Motor neuron (in vitro differentiated cells): ENCODE measurements around the gene WNT6. TPM values are rescaled to one million over a fixed set of nuclear protein-coding genes. Genes with fewer than 3 reads are reported as not detected.

Experiments
- ATAC-seq, 8 experiments: fragments of 200-7000 bp; cut with Tn5 transposase; replicated peaks in 6 of 8; 2 replicates each; pipeline ENCODE4 v1.8.0; 2021; ENCODE audit warnings: mild to moderate bottlenecking in 8 of 8, moderate library complexity in 8 of 8
- H3K27ac ChIP-seq, 2 donors: fragments of 250-450 bp; sonication (Bioruptor Pico); 2 replicates each; pipeline ENCODE4 v1.9.0; 2021; ENCODE audit warnings: antibody characterized with exemption in 2 of 2, mild to moderate bottlenecking in 2 of 2, moderate library complexity in 1 of 2
- H3K4me1 ChIP-seq, 2 donors: fragments of 250-450 bp; sonication (Bioruptor Pico); replicated peaks in 1 of 2; 2 replicates each; pipeline ENCODE4 v1.6.1; 2021; ENCODE audit warnings: antibody characterized with exemption in 2 of 2, mild to moderate bottlenecking in 2 of 2, moderate library complexity in 1 of 2
- H3K4me3 ChIP-seq, 5 donors: fragments of 250-450 bp; sonication (Bioruptor Pico); 2 replicates each; pipeline ENCODE4 v1.9.0; 2021; ENCODE audit warnings: antibody characterized with exemption in 5 of 5, mild to moderate bottlenecking in 5 of 5, moderate library complexity in 4 of 5
- WGBS, 10 experiments: fragments of 450-650 bp; shearing (Covaris generic); methylation state at CpG; one replicate each; pipeline ENCODE4 v1.0.0; 2022; 5-methylcytosine and 5-hydroxymethylcytosine counted together
- in situ Hi-C, 9 experiments: fragments of 400-800 bp; cut with MboI; loops; one replicate each; pipeline ENCODE4 v1.15.0; 2021; ENCODE audit warnings: low sequenced_read_pairs in 9 of 9, low pct_unique_long_range_greater_than_20kb in 2 of 9; ENCODE audit not compliant: unreplicated experiment in 9 of 9
- total RNA-seq, 8 experiments: library from RNA; unstranded; fragments of 300-600 nt; gene quantifications; 2 replicates each; pipeline versions ENCODE4 v1.2.3 to v1.2.4, GENCODE V29; 2022

WNT6 gene
- total RNA-seq, 8 experiments from 2014 or later, result 0.14 to 0.93 (median 0.24) TPM; not detected in 5

- Histone ChIP-seq H3K4me3 (no peak overlapping the region), H3K4me1 (no peaks in the 10 kb centered on the region), H3K27ac (no peak overlapping the region)
- WGBS, 10 experiments, result 49 to 100% (median 77%) methylated on average over 1 to 5 of the region's 9 CpGs; no CpG with 5 or more reads in 2 of the 10 experiments
- in situ Hi-C loops, result no loop called here
- ATAC-seq, result no peak
Observed at GRCh38 chr2:218821605-218822211, 37.9 kb upstream of the WNT6 start.

- in situ Hi-C loops, result no loop called here
Observed at GRCh38 chr2:218822622-218823021, 37.0 kb upstream of the WNT6 start.

DNA sequence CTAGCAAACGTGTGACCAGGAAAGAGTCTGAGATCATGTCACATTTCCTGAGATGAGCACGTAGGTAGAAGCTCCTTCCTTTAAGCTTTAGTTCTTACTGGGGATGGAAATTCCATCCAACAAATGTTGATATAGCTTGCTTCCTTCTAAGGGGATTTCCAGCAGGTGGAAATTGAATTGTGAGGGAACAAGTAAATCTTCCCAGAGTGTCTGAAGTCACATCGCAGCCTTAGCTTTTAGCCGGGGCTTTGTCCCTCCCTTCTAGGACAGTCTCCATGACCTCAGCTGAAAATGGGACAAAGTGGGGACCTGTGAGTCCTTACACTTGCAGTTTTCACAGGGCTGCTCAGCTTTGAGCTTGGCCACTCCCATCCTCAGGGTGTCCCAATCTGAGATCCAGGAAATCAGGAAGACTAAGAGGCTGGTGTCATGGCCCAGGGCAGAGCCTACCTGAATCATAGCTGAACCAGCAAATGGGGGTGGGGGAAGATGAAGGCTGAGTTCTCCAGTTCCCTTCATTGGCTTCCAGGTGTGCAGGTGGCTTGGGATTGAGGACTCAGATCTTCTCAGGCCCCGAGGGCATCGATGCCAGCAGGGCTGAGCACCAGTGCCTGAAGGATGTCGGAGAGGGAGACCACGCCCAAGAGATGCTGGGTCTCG is 36.3 kb upstream of the WNT6 start:
- Histone ChIP-seq H3K4me1 (no peaks in the 10 kb centered on the region), H3K4me3 (no peak overlapping the region), H3K27ac (no peak overlapping the region)
- ATAC-seq, result no peak
- in situ Hi-C loops, result no loop called here
- 53 to 100% (median 80%) methylated on average over 1 to 8 of the region's 9 CpGs; no CpG with 5 or more reads in 1 of the 10 experiments for WGBS, 10 experiments

More at GRCh38 chr2:218822622-218823021, 37.0 kb upstream of the WNT6 start:
- ATAC-seq, result no peak
- Histone ChIP-seq H3K27ac (no peak overlapping the region), H3K4me3 (no peak overlapping the region), H3K4me1 (no peaks in the 10 kb centered on the region)
- WGBS, 10 experiments, result 17 to 69% (median 46%) methylated on average over 1 to 7 of the region's 7 CpGs; no CpG with 5 or more reads in 4 of the 10 experiments

- Histone ChIP-seq H3K27ac (no peak overlapping the region), H3K4me3 (no peak overlapping the region), H3K4me1 (no peaks in the 10 kb centered on the region)
- no peak for ATAC-seq
- in situ Hi-C loops, result no loop called here
- 60 to 100% (median 85%) methylated on average over 1 to 3 of the region's 7 CpGs; no CpG with 5 or more reads in 6 of the 10 experiments for WGBS, 10 experiments
Observed at GRCh38 chr2:218824004-218824403, 35.6 kb upstream of the WNT6 start.

DNA sequence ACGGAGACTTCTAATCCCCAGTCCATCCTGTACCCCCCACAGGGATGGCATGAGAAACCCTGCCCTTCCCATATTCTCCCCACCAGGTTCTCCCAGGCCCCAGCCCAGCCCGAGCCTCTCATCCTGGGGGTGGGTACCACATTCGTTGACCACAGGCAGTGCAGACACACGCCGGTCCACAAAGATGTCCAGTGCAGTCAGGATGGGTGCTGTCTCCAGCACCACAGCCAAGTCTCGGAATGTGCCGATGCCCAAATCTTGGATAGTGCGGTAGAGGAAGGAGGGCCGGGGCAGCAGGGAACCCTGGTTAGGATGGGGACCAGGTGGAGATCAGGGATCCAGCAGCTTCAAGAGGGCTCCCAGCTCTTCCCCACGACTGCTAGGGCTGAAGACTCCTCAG is 32.8 kb upstream of the WNT6 start:
- Histone ChIP-seq H3K4me1 (no peaks in the 10 kb centered on the region), H3K27ac (no peak overlapping the region), H3K4me3 (no peak overlapping the region)
- in situ Hi-C loops, result loop anchor here in 1 of 9 experiments (25.0 kb wide), 1 partner anchor 114 kb away; the partner anchor contains the start of gene TTLL4
- no peak for ATAC-seq
- 71 to 100% (median 80%) methylated on average over 1 of the region's 10 CpGs; no CpG with 5 or more reads in 7 of the 10 experiments for WGBS, 10 experiments

DNA sequence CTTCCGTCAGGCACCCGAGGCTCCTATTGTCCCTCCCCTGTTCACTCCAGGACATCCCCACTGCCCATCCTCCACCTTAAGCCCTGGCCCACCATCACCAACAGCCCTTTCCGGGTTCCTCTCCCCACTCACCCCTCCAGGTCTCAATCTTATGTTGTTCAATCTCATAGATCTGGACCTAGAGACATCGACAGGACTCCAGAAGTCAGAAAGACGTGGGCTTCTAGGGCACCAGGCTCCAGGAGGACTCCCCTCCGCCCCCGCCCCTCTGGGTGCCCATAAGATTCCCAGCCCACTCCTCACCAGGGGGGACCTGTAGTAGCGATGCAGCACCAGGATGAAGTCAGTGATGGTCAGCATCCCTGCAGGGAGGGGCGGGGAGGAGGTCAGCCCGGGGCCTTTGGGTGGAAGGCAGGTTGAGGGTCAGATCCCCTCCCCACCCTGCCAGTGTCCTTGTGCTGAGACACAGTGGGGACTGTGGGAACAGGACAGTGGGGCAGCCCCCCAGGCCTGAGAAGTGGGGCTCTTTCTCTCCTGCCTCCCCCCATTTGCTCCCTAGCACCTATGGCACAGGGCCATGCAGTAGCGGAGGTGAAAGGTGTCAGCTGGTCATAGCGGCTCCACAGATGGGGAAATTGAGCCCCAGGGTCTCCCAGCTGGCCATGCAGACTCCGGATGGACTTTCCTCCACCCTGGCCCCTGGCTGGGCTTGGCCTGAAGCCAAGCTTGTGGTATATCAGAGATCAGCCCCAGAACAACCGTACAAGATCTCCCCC is 31.7 kb upstream of the WNT6 start:
- 20% methylated on average over 1 to 3 of the region's 14 CpGs; no CpG with 5 or more reads in 8 of the 10 experiments for WGBS, 10 experiments
- peak in 1 of 8 experiments; percentile 16 for ATAC-seq
- no peak overlapping the region for H3K4me3 ChIP-seq
- H3K27ac ChIP-seq, result no peak overlapping the region
- no peaks in the 10 kb centered on the region for H3K4me1 ChIP-seq
- in situ Hi-C loops, result loop anchor here in 1 of 9 experiments (25.0 kb wide), 1 partner anchor 116 kb away; the partner anchor contains the start of gene TTLL4

GRCh38 chr2:218828477-218828778 is 31.2 kb upstream of the WNT6 start:
- WGBS, 10 experiments, result 80% methylated on average over 1 of the region's 4 CpGs; no CpG with 5 or more reads in 9 of the 10 experiments
- in situ Hi-C loops, result loop anchor here in 1 of 9 experiments (25.0 kb wide), 1 partner anchor 116 kb away; the partner anchor contains the start of gene TTLL4
- peak in 1 of 8 experiments; percentile 28 for ATAC-seq
- Histone ChIP-seq H3K27ac (no peak overlapping the region), H3K4me3 (no peak overlapping the region), H3K4me1 (no peaks in the 10 kb centered on the region)

- in situ Hi-C loops, result loop anchor here in 1 of 9 experiments (25.0 kb wide), 1 partner anchor 118 kb away; the partner anchor contains the start of gene TTLL4
- WGBS, 10 experiments, result 20 to 100% (median 55%) methylated on average over 1 to 5 of the region's 17 CpGs; no CpG with 5 or more reads in 4 of the 10 experiments
- no peak overlapping the region for H3K27ac ChIP-seq
- H3K4me3 ChIP-seq, result no peak overlapping the region
- H3K4me1 ChIP-seq, result no peaks in the 10 kb centered on the region
- peak in 3 of 8 experiments; percentile 4 to 43 (median 17) for ATAC-seq
Observed at GRCh38 chr2:218829868-218830451, 29.6 kb upstream of the WNT6 start.

DNA sequence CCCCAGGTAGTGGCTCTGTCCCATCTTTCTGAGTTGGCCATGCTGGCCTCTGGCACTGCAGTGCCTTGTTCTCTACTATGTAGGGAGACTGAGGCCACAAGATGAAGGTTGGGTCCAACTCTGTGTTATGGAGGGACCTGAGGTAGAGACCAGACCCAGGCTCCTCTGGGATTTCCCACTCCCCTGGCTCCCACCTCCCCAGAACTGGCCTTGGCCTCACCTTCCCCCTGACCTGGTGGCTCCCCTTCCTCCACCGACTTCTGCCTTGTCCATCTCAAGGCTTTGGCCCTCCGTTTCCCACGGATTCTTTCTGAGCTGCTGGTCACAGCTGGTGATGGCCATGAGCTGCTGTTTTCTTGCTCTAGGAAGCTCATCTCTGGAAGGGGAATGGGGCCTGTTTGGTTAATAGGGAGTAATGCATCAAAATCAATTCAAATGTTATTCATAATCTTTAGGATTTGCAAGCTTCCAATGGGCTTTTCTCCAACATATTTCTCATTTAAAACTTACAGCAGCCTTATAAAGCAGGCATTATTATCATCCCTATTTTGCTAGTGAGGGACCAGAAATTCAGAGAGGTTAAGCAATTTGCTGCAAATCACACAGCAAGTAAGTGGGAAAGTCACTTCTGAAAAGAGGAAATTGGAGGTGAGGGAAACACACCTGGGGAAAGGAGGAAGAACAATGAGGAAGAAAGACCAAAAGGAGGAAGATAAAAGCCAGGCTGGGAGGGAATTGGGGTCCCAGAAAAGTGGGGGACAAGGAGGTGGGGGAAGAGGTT is 28.9 kb upstream of the WNT6 start:
- Histone ChIP-seq H3K4me3 (no peak overlapping the region), H3K27ac (no peak overlapping the region), H3K4me1 (no peaks in the 10 kb centered on the region)
- WGBS, 10 experiments, result 40 to 62% (median 59%) methylated on average over 1 to 2 of the region's 3 CpGs; no CpG with 5 or more reads in 6 of the 10 experiments
- ATAC-seq, result no peak
- in situ Hi-C loops, result loop anchor here in 1 of 9 experiments (25.0 kb wide), 1 partner anchor 118 kb away; the partner anchor contains the start of gene TTLL4

- peak in 2 of 8 experiments; percentile 5 to 29 for ATAC-seq
- H3K4me3 ChIP-seq, result no peak within 1 kb of the TSS
Observed at GRCh38 chr2:218831378-218831990, 28.1 kb upstream of the WNT6 start, which contains the start of gene PRKAG3. PRKAG3 (minus strand) TSS chr2:218831803.

DNA sequence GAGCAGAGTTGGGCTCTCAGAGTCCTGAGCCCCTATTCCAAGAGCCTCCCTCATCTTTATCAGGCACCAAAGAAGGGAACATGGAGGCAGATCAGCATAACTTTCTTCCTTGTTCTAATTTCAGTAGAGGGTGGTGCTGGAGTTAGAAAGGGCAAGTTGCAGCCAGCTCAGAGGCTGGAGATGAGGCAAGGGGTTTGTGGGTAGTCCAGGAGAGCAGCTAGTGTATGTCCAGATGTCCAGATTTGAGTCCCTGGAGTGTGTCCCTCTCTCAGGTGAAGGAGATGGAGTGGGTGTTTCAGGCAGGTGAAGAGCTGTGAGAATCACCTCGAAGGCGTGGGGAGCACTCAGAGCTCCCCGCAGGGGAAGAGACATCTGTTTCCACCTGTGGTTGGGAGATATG is 27.5 kb upstream of the WNT6 start:
- no peak overlapping the region for H3K4me3 ChIP-seq
- no peaks in the 10 kb centered on the region for H3K4me1 ChIP-seq
- in situ Hi-C loops, result loop anchor here in 1 of 9 experiments (25.0 kb wide), 1 partner anchor 120 kb away; the partner anchor contains the start of gene TTLL4
- H3K27ac ChIP-seq, result no peak overlapping the region
- ATAC-seq, result peak in 2 of 8 experiments; percentile 8 to 19
- WGBS, 10 experiments, result 60% methylated on average over 2 of the region's 3 CpGs; no CpG with 5 or more reads in 9 of the 10 experiments

More at GRCh38 chr2:218831378-218831990, 28.1 kb upstream of the WNT6 start, which contains the start of gene PRKAG3:
- Histone ChIP-seq H3K4me1 (no peaks in the 10 kb centered on the region), H3K27ac (no peak within 1 kb of the TSS)
- WGBS, 10 experiments, result 57 to 100% (median 63%) methylated on average over 1 to 8 of the region's 18 CpGs; no CpG with 5 or more reads in 6 of the 10 experiments
- in situ Hi-C loops, result loop anchor here in 1 of 9 experiments (25.0 kb wide), 1 partner anchor 119 kb away; the partner anchor contains the start of gene TTLL4
